H9 (cell line): Measurements from ENCODE around the gene MERTK. TPM values are rescaled to one million over a fixed set of nuclear protein-coding genes. Genes with fewer than 3 reads are reported as not detected.
"Not testable (repeated sequence)": the region's sequence is repeated elsewhere in the genome, so short reads cannot be mapped to it uniquely, and the experiment has no call there.

Experiments used
- DNase-seq: peaks from one replicate; pipeline ENCODE4 v3.0.0-alpha.2; 2017
- H2AFZ ChIP-seq: one replicate; pipeline ENCODE4 v1.6.1; 2013; ENCODE audit warnings: mild to moderate bottlenecking, low read length, control low read depth, moderate library complexity
- H2AK5ac ChIP-seq: 2 replicates; pipeline ENCODE4 v1.6.1; 2013; ENCODE audit warnings: low read length, control low read depth, mixed read lengths; ENCODE audit not compliant: insufficient read length
- H2BK120ac ChIP-seq: one replicate; pipeline ENCODE4 v1.6.1; 2013; ENCODE audit warnings: low read depth, mild to moderate bottlenecking, low read length, control low read depth, inconsistent platforms; ENCODE audit not compliant: poor library complexity, severe bottlenecking
- H2BK12ac ChIP-seq: 2 replicates; pipeline ENCODE4 v1.6.1; 2013; ENCODE audit warnings: low read length, control low read depth, mixed read lengths, low read depth; ENCODE audit not compliant: insufficient read length
- H2BK15ac ChIP-seq: 2 replicates; pipeline ENCODE4 v1.6.1; 2013; ENCODE audit warnings: low read depth, low read length, control low read depth
- H2BK20ac ChIP-seq: one replicate; pipeline ENCODE4 v1.6.1; 2013; ENCODE audit warnings: low read depth, mild to moderate bottlenecking, low read length, control low read depth, inconsistent platforms; ENCODE audit not compliant: poor library complexity, severe bottlenecking
- H2BK5ac ChIP-seq: 2 replicates; pipeline ENCODE4 v1.6.1; 2013; ENCODE audit warnings: low read length, control low read depth, mixed read lengths; ENCODE audit not compliant: insufficient read length
- H3K14ac ChIP-seq: 2 replicates; pipeline ENCODE4 v1.6.1; 2013; ENCODE audit warnings: low read length, control low read depth; ENCODE audit not compliant: insufficient read depth
- H3K18ac ChIP-seq: 2 replicates; pipeline ENCODE4 v1.6.1; 2013; ENCODE audit warnings: low read depth, mild to moderate bottlenecking, mixed read lengths, low read length, control low read depth; ENCODE audit not compliant: insufficient read length
- H3K23ac ChIP-seq: 2 replicates; pipeline ENCODE4 v1.6.1; 2013; ENCODE audit warnings: low read length, control low read depth, mixed read lengths, low read depth; ENCODE audit not compliant: insufficient read length
- H3K23me2 ChIP-seq: 2 replicates; pipeline ENCODE4 v1.6.1; 2013; ENCODE audit warnings: low read depth, mild to moderate bottlenecking, mixed read lengths, low read length, control low read depth; ENCODE audit not compliant: insufficient read length, poor library complexity, severe bottlenecking
- H3K27ac ChIP-seq: 2 replicates; pipeline ENCODE4 v1.5.1; 2013; ENCODE audit warnings: low read length, control low read depth, mixed read lengths, low read depth; ENCODE audit not compliant: insufficient read length
- H3K27me3 ChIP-seq: 2 replicates; pipeline ENCODE4 v1.6.1; 2013; ENCODE audit warnings: low read length, control low read depth, inconsistent platforms; ENCODE audit not compliant: insufficient read depth
- H3K4ac ChIP-seq: 2 replicates; pipeline ENCODE4 v1.6.1; 2013; ENCODE audit warnings: low read depth, mild to moderate bottlenecking, control low read depth, inconsistent platforms, low read length, moderate library complexity
- H3K4me1 ChIP-seq: 2 replicates; pipeline ENCODE4 v1.6.1; 2013; ENCODE audit warnings: low read length, control low read depth, inconsistent platforms; ENCODE audit not compliant: insufficient read depth
- H3K4me2 ChIP-seq: 2 replicates; pipeline ENCODE4 v1.6.1; 2013; ENCODE audit warnings: low read length, control low read depth, mixed read lengths; ENCODE audit not compliant: insufficient read length, insufficient read depth
- H3K56ac ChIP-seq: 2 replicates; pipeline ENCODE4 v1.6.1; 2013; ENCODE audit warnings: low read depth, mild to moderate bottlenecking, mixed read lengths, low read length, control low read depth; ENCODE audit not compliant: insufficient read length
- H3K79me1 ChIP-seq: 2 replicates; pipeline ENCODE4 v1.6.1; 2013; ENCODE audit warnings: low read depth, mild to moderate bottlenecking, moderate library complexity, low read length, control low read depth, inconsistent platforms; ENCODE audit not compliant: insufficient read depth, poor library complexity, severe bottlenecking
- H3K79me2 ChIP-seq: 2 replicates; pipeline ENCODE4 v1.6.1; 2013; ENCODE audit warnings: low read length, control low read depth, inconsistent platforms; ENCODE audit not compliant: insufficient read depth
- H3K9ac ChIP-seq: 2 replicates; pipeline ENCODE4 v1.6.1; 2013; ENCODE audit warnings: low read length, control low read depth, mixed read lengths; ENCODE audit not compliant: insufficient read length; ENCODE audit errors: extremely low read depth
- H3K9me3 ChIP-seq: one replicate; pipeline ENCODE4 v1.6.1; 2013; ENCODE audit warnings: low read depth, low read length, inconsistent platforms; ENCODE audit not compliant: control insufficient read depth
- H3T11ph ChIP-seq: one replicate; pipeline ENCODE4 v1.6.1; 2013; ENCODE audit warnings: mild to moderate bottlenecking, low read length, control low read depth, inconsistent platforms
- H4K20me1 ChIP-seq: one replicate; pipeline ENCODE4 v1.6.1; 2013; ENCODE audit not compliant: control insufficient read depth, insufficient read length, insufficient read depth
- H4K5ac ChIP-seq: 2 replicates; pipeline ENCODE4 v1.6.1; 2013; ENCODE audit warnings: low read depth, mild to moderate bottlenecking, mixed read lengths, low read length, control low read depth; ENCODE audit not compliant: insufficient read length
- H4K8ac ChIP-seq: replicated peaks from 2 replicates; pipeline ENCODE4 v1.6.1; 2013; ENCODE audit warnings: low read length, control low read depth, mixed read lengths, low read depth; ENCODE audit not compliant: insufficient read length
- H4K91ac ChIP-seq: 2 replicates; pipeline ENCODE4 v1.6.1; 2013; ENCODE audit warnings: low read depth, mild to moderate bottlenecking, moderate library complexity, mixed read lengths, low read length, control low read depth; ENCODE audit not compliant: insufficient read length
- H3K27ac Mint-ChIP-seq, 3 experiments: 2 replicates in 2 of 3; 3 replicates in 1 of 3; pipeline ENCODE4 v1.8.0; 2020 to 2021; ENCODE audit warnings: mixed read lengths in 3 of 3, mild to moderate bottlenecking in 1 of 3, moderate library complexity in 1 of 3
- H3K27me3 Mint-ChIP-seq: 2 replicates; pipeline ENCODE4 v1.8.0; 2021; ENCODE audit warnings: low read depth, mild to moderate bottlenecking, moderate library complexity, mixed read lengths
- H3K36me3 Mint-ChIP-seq, 3 experiments: 2 replicates in 2 of 3; 3 replicates in 1 of 3; pipeline ENCODE4 v1.8.0; 2020 to 2021; ENCODE audit warnings: low read depth in 3 of 3, mixed read lengths in 3 of 3; ENCODE audit not compliant: insufficient read depth in 1 of 3
- H3K4me1 Mint-ChIP-seq, 2 experiments: 2 replicates each; pipeline ENCODE4 v1.8.0; 2020; ENCODE audit warnings: mixed read lengths in 2 of 2
- H3K4me3 Mint-ChIP-seq, 2 experiments: 2 replicates in 1 of 2; 3 replicates in 1 of 2; pipeline ENCODE4 v1.8.0; 2020 to 2021; ENCODE audit warnings: mild to moderate bottlenecking in 2 of 2, mixed read lengths in 2 of 2, moderate library complexity in 1 of 2
- H3K9me3 Mint-ChIP-seq, 2 experiments: 2 replicates in 1 of 2; 3 replicates in 1 of 2; pipeline ENCODE4 v1.8.0; 2020; ENCODE audit warnings: mild to moderate bottlenecking in 2 of 2, mixed read lengths in 2 of 2, moderate library complexity in 1 of 2
- WGBS: extraction: QIAGEN DNeasy Blood & Tissue Kit; methylation state at CpG from one replicate; pipeline ENCODE4 v1.1.7; 2013; ENCODE audit warnings: missing lambda C conversion rate, low lambda C conversion rate, mixed read lengths; ENCODE audit not compliant: insufficient read length; ENCODE audit errors: extremely low coverage; 5-methylcytosine and 5-hydroxymethylcytosine counted together
- total RNA-seq: library from RNA; stranded (reverse); gene quantifications from 2 replicates; pipeline ENCODE4 v1.2.1, GENCODE V29; 2021
- TF ChIP-seq, protein P1 (sequence below): fragments of 200-600 bp; sonication (generic); conservative IDR thresholded peaks from 3 replicates; pipeline ENCODE4 v1.8.0; 2021; ENCODE audit warnings: antibody characterized with exemption, mild to moderate bottlenecking

The MERTK gene
- total RNA-seq, 1 experiment from 2014 or later = 4.8 TPM

DNA sequence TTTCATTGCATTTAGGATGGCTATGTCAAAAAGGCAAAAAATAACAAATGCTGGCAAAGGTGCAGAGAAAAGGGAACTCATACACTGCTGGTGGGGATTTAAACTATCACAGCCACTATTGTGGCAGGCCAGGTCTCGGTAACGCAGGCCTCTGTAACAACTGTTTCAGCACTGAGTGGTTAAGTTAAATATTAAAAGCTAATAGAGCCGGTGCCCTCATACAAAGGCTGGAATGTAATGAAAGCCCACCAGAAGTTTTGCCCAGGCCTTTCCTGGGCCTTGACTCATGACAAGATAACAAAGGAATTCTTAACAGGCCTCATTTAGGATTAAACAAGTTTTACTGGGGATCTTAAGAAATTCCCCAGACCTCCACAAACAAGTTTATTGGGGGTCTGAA is 10.7 kb downstream of the MERTK start:
- Histone ChIP-seq H2AK5ac (no peak overlapping the region), H3K27ac (no peak overlapping the region)

DNA sequence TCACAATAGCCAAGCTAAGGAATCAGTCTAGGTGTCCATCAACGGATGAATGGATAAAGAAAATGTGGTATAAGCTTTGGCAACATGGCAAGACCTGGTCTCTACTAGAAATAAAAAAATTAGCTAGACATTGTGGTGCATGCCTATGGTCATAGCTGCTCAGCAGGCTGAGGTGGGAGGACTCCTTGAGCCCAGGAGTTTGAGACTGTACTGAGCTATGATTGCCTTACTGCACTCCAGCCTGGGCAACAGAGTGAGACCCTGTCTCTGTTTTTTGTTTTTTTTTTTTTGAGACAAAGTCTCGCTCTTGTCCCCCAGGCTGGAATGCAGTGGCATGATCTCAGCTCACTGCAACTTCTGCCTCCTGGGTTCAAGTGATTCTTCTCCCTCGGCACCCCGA is 11.6 kb downstream of the MERTK start:
- not testable (repeated sequence) for DNase-seq, H2BK20ac ChIP-seq, H3K56ac ChIP-seq, H3T11ph ChIP-seq, H3K4me1 ChIP-seq, H2BK15ac ChIP-seq, H3K36me3 Mint-ChIP-seq, H3K9me3 Mint-ChIP-seq, H3K4ac ChIP-seq, H2BK12ac ChIP-seq, H3K4me2 ChIP-seq, H2BK120ac ChIP-seq, H3K23ac ChIP-seq, H4K20me1 ChIP-seq, H3K18ac ChIP-seq, H3K27me3 ChIP-seq, H3K79me2 ChIP-seq, H4K5ac ChIP-seq, H4K8ac ChIP-seq, H3K9ac ChIP-seq, H3K4me3 Mint-ChIP-seq, H3K27me3 Mint-ChIP-seq, H3K23me2 ChIP-seq, H2BK5ac ChIP-seq, H2AFZ ChIP-seq, H3K79me1 ChIP-seq, H3K27ac Mint-ChIP-seq, H4K91ac ChIP-seq, H3K14ac ChIP-seq, H3K27ac ChIP-seq, H3K9me3 ChIP-seq, H2AK5ac ChIP-seq
- no CpG with 5 or more reads among the region's 4 CpGs for WGBS
- H3K4me1 Mint-ChIP-seq = peaks cover 24 to 25% of the 10 kb centered on the region in 2 experiments

More for the DNA sequence above, 10.7 kb downstream of the MERTK start:
- Histone ChIP-seq H3K18ac (no peak overlapping the region), H3K79me2 (no peaks in the 10 kb centered on the region), H3K23ac (no peak overlapping the region), H2BK5ac (no peak overlapping the region), H2BK120ac (no peak overlapping the region), H4K8ac (no peak overlapping the region), H3K4me2 (no peak overlapping the region), H3K14ac (no peak overlapping the region), H3K27me3 (no peaks in the 10 kb centered on the region), H4K20me1 (no peaks in the 10 kb centered on the region), H2BK12ac (no peak overlapping the region), H2BK20ac (no peak overlapping the region), H3T11ph (no peak overlapping the region), H2BK15ac (no peak overlapping the region), H2AFZ (no peak overlapping the region), H4K5ac (no peak overlapping the region), H3K4ac (no peak overlapping the region), H3K4me1 (no peaks in the 10 kb centered on the region), H3K79me1 (no peaks in the 10 kb centered on the region), H4K91ac (no peak overlapping the region), H3K56ac (no peak overlapping the region), H3K23me2 (no peaks in the 10 kb centered on the region), H3K9me3 (no peaks in the 10 kb centered on the region), H3K9ac (no peak overlapping the region)
- Mint-ChIP-seq H3K4me1 (peaks cover 30 to 31% of the 10 kb centered on the region in 2 experiments), H3K4me3 (no peak overlapping the region), H3K9me3 (no peaks in the 10 kb centered on the region), H3K27ac (no peak overlapping the region), H3K27me3 (no peaks in the 10 kb centered on the region), H3K36me3 (no peaks in the 10 kb centered on the region)
- DNase-seq = no peak
- TF ChIP-seq, protein P1, sequence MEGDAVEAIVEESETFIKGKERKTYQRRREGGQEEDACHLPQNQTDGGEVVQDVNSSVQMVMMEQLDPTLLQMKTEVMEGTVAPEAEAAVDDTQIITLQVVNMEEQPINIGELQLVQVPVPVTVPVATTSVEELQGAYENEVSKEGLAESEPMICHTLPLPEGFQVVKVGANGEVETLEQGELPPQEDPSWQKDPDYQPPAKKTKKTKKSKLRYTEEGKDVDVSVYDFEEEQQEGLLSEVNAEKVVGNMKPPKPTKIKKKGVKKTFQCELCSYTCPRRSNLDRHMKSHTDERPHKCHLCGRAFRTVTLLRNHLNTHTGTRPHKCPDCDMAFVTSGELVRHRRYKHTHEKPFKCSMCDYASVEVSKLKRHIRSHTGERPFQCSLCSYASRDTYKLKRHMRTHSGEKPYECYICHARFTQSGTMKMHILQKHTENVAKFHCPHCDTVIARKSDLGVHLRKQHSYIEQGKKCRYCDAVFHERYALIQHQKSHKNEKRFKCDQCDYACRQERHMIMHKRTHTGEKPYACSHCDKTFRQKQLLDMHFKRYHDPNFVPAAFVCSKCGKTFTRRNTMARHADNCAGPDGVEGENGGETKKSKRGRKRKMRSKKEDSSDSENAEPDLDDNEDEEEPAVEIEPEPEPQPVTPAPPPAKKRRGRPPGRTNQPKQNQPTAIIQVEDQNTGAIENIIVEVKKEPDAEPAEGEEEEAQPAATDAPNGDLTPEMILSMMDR = no peak
- WGBS = no CpG with 5 or more reads among the region's 3 CpGs
